HG03354 (cell line): Measurements from ENCODE around the gene SH3YL1.

Experiments used
- ATAC-seq: cut with Tn5 transposase; IDR thresholded peaks from one replicate; pipeline ENCODE4 v1.9.1; 2021; ENCODE audit warnings: mild to moderate bottlenecking; ENCODE audit not compliant: unreplicated experiment, poor library complexity, severe bottlenecking

The SH3YL1 gene

GRCh38 chr2:263774-264492, at the start of gene SH3YL1:
Gene SH3YL1 (minus strand): TSS chr2:264032. CDS start chr2:263984, 48 bp downstream.
- peak; percentile 36 for ATAC-seq

- ATAC-seq, result no peak
Observed at GRCh38 chr2:310994-311393, 47.2 kb upstream of the SH3YL1 start.

GRCh38 chr2:309954-310510, 46.2 kb upstream of the SH3YL1 start:
- ATAC-seq, result no peak

- ATAC-seq, result no peak
Observed at GRCh38 chr2:309148-309953, 45.5 kb upstream of the SH3YL1 start.

GRCh38 chr2:305366-305765, 41.5 kb upstream of the SH3YL1 start:
- no peak for ATAC-seq

GRCh38 chr2:296354-296753, 32.5 kb upstream of the SH3YL1 start:
- no peak for ATAC-seq

GRCh38 chr2:295090-295489, 31.3 kb upstream of the SH3YL1 start:
- ATAC-seq, result no peak

- no peak for ATAC-seq
Observed at GRCh38 chr2:290090-290722, 26.4 kb upstream of the SH3YL1 start.

GRCh38 chr2:289362-290089, 25.7 kb upstream of the SH3YL1 start:
- no peak for ATAC-seq

GRCh38 chr2:288758-289361, 25.0 kb upstream of the SH3YL1 start:
- no peak for ATAC-seq

- ATAC-seq, result no peak
Observed at GRCh38 chr2:287911-288757, 24.3 kb upstream of the SH3YL1 start, which contains the start of gene ALKAL2. Gene ALKAL2 (minus strand): TSS chr2:288091. CDS start chr2:287835, 256 bp downstream.

GRCh38 chr2:287471-287885, 23.6 kb upstream of the SH3YL1 start:
- ATAC-seq, result no peak

GRCh38 chr2:286774-287392, 23.1 kb upstream of the SH3YL1 start:
- ATAC-seq, result no peak

GRCh38 chr2:286035-286434, 22.2 kb upstream of the SH3YL1 start:
- no peak for ATAC-seq

GRCh38 chr2:285531-285930, 21.7 kb upstream of the SH3YL1 start:
- no peak for ATAC-seq

GRCh38 chr2:284896-285492, 21.2 kb upstream of the SH3YL1 start:
- ATAC-seq, result no peak

- no peak for ATAC-seq
Observed at GRCh38 chr2:283996-284794, 20.4 kb upstream of the SH3YL1 start.
